HG03045 (cell line): ENCODE measurements around the gene HORMAD1.
"Not testable (repeated sequence)": the region's sequence is repeated elsewhere in the genome, so short reads cannot be mapped to it uniquely, and the experiment has no call there.

Experiments
- ATAC-seq: cut with Tn5 transposase; IDR thresholded peaks from one replicate; pipeline ENCODE4 v1.9.1; 2021; ENCODE audit warnings: mild to moderate bottlenecking, moderate library complexity; ENCODE audit not compliant: unreplicated experiment

Gene HORMAD1, protein sequence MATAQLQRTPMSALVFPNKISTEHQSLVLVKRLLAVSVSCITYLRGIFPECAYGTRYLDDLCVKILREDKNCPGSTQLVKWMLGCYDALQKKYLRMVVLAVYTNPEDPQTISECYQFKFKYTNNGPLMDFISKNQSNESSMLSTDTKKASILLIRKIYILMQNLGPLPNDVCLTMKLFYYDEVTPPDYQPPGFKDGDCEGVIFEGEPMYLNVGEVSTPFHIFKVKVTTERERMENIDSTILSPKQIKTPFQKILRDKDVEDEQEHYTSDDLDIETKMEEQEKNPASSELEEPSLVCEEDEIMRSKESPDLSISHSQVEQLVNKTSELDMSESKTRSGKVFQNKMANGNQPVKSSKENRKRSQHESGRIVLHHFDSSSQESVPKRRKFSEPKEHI

DNA sequence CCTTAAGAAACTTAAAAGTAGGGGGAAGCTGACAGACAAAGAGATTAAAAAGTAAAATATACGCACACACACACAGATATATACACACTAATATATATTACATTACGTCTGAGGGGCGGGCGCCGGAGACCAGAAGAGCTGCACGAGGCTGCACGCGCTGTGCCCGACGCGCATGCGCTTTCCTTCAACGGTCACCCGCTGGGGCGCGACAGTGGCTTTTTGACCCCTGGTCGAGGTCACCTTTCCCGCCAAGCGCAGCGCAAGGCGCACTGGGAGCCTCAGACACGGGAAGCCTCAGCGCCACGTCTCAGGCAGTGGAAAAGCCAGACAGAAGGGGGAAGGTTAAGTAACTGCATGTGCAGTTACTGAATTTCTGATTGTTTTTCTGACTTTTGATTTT lies at the start of gene HORMAD1:
HORMAD1 (minus strand) TSS at position 193 of the 400 bp plus-strand sequence. CDS start 1,390 bp downstream, outside the sequence.
- ATAC-seq, result no peak

DNA sequence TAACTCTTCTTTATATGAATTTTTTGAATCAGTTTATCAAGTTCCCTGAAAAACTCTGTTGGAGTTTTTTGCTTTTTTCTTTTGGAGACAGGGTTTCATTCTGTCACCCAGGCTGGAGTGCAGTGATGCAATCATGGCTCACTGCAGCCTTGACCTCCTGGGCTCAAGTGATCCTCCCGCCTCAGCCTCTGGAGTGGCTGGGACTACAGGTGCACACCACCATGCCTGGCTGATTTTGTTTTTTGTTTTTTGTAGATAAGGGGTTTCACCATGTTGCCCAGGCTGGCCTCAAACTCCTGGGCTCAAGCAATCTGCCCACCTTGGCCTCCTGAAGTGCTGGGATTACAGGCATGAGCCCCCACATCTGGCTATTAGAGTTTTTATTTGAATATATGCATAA lies 47.0 kb upstream of the HORMAD1 start:
- not testable (repeated sequence) for ATAC-seq

DNA sequence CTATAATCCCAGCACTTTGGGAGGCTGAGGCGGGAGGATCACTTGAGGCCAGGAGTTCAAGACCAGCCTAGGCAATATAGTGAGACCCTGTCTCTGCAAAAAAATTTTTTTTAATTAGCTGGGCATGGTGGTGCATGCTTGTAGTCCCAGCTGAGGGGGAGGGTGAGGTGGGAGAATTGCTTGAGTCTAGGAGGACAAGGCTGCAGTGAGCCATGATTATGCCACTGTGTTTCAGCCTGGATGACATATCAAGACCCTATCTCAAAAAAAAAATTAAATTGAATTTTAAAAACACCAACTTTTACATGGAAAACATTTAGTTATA lies 45.2 kb upstream of the HORMAD1 start:
- peak; percentile 7 for ATAC-seq

DNA sequence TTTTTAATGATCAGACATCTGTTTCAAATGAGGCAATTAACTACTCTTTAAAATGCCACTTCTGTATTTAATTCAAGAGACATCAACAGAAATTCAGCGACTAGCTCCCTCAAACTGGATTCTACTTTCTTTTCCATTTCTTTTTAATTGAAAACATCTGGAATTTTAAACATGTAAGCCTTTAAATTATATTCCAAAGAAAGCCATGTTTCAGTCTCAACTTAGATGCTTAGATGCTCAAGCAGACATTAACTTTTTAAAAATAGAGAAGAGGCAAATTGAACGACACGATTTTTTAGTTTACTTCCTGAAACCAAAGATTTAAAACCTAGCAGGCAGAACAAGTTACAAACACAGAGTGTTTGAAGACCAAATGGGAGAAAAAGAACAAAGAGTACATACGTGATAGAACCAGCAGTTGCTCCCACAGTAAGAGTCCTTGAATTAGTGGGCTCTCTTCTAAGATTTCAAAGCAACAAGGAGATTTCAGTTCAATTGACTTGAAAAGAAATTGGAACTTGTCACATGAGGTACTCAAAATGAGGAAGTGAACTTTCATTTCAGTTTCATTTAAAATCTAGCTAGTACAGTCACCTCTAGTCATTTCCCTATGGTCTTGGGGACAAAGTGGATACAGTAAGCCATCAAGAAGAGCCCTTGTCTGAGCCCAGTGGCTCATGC lies 44.7 kb upstream of the HORMAD1 start, which contains the start of gene CTSS:
CTSS (minus strand) TSS at position 483 of the 681 bp plus-strand sequence. CDS start 1,015 bp downstream, outside the sequence.
- peak; percentile 82 for ATAC-seq

DNA sequence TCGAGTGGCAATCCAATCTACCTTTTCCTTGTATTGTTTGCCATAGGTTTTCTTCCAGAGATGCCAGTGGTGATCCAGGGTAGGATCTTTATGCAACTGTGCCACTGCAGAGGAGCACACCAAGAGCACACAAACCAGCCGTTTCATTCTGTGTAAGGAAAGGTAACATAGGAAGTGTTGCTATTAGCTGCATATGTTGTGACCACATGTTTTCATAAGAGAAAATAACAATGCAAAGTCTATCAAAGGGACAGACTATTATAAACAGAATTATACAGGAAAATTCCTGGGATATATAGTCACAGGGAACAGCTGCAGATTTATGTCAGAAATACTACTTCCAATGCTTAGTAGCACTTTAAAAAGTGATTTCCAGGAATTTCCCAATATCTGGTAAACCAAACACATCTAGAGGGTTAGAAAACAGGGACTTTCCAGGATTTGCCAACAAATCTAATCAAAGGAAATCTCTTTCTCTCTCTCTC lies 44.0 kb upstream of the HORMAD1 start:
- ATAC-seq, result no peak

DNA sequence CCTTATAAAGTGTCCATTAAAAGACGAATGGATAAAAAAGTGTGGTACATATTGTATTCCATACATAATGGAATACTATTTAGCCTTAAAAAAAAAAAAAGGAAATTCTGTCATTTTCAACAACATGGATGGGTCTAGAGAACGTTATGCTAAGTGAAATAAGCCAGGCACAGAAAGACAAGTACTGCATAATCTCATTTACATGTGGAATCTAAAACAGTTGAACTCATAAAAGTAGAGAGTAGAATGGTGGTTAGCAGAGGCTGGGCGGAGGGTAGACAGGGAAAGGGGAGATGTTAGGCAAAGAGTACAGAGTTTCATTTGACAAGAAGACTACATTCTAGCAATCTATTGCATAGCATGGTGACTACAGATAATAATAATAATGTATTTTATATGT lies 42.3 kb upstream of the HORMAD1 start:
- ATAC-seq, result no peak

DNA sequence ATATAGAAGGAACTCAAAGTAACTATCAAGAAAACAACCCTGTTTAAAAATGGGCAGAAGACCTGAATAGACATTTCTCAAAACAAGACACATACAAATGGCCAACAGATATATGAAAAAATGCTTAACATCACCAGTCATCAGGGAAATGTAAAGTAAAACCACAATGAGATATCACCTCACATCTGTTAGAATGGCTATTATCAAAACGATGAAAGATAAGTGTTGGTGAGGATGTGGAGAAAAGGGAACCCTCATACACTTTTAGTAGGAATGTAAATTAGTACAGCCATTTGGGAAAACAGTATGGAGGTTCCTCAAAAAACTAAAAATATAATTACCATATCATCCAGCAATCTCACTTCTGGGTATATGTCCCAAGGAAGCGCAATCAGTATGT lies 41.9 kb upstream of the HORMAD1 start:
- ATAC-seq, result no peak

DNA sequence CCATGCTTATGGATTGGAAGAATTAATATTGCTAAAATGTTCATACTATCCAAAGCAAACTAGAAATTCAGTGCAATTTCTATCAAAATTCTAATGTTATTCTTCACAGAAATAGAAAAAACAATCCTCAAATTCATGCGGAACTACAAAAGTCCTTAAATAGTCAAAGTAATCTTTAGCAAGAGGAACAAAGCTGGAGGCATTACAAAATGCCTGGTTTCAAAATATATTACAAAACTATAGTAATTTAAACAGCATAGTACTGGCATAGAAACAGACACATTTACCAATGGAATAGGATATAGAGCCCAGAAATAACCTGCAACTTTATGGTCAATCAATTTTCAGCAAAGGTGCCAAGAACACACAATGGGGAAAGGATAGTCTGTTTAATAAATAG lies 41.1 kb upstream of the HORMAD1 start:
- ATAC-seq, result no peak

DNA sequence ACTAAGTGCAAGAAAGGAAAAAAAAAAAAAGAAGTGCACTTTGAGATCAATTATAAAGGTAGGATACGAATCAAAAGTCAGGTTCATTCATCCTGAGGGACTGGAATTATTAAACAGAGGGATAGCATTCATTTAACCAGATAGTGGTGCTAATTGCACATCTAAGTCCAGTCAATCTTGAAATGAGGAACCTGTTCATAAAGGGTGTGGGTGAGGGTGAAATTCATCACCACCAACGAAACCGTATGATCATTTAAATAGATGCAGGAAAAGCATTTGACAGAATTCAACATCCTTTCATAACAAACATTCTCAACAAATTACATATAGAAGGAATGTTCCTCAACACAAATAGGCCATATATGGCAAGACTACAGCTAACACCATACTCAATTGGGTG lies 39.3 kb upstream of the HORMAD1 start:
- ATAC-seq, result no peak

DNA sequence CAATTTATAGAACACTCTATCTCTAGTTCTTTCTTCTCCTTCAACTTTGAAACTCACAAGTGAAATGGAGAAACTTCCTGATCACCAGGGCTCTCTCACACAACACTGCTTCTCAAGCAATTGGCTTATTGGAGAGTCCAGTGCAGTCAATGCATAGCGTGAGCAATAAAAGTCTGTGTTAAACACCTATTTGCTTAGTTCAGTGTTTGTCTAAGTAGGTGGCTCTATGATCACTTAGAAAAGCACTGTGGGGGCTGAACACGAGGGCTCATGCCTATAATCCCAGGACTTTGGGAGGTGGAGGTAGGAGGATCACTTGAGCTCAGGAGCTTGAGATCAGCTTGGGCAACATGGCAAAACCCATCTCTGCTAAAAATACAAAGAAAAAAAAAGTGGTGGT lies 32.7 kb upstream of the HORMAD1 start:
- no peak for ATAC-seq

DNA sequence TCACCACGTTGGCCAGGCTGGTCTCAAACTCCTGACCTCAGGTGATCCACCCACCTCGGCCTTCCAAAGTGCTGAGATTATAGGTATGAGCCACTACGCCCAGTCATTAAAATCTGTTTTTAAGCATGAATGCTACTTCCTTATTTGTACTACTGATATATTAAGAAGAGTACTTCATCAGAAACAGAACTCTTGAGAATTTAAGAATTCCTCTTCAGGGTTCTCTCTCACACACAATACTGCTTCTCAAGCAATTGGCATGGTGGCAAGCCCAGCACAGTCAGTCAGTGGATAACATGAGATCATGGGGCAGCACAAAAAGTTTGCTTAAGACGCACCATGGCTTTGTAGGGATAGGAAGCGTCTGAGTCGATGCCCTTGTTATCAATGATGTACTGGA lies 30.7 kb upstream of the HORMAD1 start:
- no peak for ATAC-seq

DNA sequence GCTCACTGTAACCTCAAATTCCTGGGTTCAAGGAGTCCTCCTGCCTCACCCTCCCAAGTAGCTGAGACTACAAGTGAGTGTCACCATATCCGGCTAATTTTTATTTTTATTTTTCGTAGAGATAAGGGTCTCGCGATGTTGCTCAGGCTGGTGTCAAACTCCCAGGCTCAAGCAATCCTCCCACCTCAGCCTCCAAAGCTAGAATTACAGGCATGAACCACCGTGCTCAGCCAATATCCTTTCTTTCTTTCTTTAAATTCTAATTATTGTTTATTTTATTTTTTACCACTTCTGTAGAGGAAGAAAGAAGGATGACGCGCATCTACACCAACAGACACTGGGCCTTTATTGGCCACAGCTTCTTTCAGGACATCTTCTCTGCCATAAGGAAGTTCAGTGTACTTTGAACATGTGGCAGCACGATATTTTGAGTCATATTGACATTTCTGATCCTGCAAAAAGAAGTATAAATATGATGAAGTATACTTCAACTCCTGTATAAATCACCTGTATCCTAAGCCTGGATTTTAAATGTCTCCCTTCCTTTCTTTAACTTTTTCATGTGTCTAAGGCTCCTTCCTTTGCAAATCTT lies 29.1 kb upstream of the HORMAD1 start:
- no peak for ATAC-seq

DNA sequence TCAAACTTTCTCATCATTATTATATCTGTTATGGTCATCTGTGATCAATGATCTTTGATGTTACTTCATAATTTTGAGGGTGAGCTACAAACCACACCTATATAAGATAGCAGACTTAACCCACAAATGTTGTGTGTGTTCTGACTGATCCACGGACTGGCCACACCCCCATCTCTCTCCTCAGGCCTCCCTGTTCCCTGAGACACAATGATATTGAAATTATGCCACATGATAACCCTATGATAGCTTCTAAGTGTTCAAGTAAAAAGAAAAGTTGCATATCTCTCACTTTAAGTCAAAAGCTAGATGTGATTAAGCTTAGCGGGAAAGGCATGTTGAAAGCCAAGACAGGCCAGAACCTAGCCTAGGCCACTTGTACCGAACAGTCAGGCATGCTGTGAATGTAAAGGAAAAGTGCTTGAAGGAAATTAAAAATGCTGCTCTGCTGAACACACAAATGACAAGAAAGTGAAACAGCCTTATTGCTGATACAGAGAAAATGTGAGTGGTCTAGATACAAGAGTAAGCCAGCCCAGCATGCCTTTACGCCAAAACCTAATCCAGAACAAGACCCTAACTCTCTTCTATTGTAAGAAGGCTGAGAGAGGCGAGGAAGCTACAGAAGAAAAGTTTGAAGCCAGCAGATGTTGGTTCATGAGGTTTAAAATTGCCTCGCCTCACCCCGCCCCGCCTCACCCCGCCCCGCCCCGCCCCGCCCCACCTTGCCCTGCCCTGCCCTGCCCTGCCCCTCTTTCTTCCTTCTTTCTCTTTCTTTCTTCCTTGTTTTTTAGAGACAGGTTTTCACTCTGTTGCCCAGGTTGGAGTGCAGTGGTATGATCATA lies 28.4 kb upstream of the HORMAD1 start:
- ATAC-seq, result no peak

DNA sequence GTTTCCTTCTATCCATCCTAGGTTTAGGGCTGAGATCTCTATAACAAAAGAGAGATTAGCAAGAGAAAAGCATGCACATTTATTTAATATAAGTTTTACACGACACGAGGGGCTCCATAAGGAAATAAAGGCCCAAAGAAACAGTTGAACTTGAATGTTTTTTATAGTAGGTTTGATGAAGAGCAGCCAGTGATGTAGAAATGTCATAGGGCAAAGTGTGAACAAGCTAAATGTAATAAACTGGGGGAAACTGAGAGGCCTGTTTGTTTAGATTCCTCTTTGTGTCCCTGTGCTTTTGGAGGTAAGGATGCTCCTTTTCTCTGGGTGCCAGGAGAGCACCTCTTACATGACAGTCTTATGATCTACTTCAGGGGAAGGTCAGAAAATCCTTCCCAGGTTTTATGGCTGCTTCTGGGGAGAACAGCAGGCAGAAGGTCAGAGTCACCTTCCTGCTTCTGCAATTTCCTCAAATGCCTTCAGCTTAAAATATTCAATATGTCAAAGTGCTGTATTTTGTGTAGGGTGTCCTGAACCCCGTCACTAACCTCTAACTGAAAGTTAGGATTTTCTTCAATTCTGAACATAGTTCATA lies 9.5 kb upstream of the HORMAD1 start:
- ATAC-seq, result no peak

DNA sequence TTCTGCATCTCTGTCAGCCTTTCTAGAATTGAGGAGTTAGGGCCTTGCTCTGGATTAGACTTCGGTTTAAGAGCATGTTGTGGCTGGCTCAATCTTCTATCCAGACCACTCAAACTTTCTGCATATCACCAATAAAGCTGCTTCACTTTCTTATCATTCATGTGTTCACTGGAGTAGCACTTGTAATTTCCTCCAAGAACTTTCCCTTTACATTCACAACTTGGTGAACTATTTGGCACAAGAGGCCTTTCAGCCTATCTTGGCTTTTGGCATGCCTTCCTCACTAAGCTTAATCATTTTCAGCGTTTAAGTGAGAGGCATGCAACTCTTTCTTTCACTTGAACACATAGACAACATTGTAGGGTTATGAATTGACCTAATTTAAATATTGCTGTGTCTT lies 3.6 kb upstream of the HORMAD1 start:
- no peak for ATAC-seq

DNA sequence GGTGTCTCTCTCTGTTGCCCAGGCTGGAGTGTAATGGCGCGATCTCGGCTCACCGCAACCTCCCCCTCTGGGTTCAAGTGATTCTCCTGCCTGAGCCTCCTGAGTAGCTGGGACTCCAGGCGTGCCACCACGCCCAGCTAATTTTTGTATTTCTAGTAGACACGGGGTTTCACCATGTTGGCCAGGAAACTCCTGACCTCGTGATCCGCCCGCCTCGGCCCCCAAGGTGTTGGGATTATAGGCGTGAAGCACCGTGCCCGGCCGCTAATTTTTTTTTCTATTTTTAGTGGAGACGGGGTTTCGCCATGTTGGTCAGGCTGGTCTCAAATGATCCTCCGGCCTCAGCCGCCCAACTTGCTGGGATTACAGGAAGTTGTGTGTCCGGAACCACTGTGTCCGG lies 597 bp downstream of the HORMAD1 start:
- ATAC-seq, result no peak

DNA sequence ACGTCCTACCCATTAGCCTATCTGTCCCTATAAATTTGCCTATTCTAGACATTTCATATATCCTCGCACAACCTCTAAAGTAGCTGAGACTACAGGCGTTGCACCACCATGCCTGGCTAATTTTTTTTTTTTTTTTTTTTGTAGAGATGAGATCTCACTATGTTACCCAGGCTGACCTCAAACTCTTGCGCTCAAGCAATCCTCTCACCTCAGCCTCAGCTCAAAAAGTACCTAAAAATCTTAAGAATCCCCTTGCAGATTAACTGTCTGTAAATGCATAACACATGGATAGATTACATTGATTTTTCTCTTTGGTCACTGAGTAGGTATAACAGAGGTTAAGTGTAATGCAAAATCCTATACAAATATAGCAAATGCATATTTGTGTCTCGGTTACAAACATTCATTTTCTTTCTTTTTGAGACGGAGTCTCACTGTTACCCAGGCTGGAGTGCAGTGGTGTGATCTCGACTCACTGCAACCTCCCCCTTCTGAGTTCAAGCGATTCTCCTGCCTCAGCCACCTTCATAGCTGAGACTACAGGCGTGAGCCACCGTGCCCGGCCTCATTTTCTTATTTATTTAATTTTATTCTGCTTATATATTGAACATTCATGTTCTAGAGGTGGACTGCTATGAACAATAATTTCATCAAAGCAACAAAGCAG lies 2.3 kb downstream of the HORMAD1 start:
- no peak for ATAC-seq

DNA sequence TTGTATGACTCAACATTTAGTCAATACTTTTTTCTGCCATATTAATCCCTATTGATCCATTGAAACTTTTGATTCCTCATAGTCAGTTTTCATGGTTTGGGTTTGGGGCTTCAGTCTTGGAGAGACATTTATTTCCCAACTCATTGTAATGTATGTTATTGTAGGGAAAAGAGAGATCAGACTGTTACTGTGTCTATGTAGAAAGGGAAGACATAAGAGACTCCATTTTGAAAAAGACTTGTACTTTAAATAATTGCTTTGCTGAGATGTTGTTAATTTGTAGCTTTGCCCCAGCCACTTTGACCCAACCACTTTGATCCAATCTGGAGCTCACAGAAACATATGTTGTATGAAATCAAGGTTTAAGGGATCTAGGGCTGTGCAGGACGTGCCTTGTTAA lies 11.7 kb downstream of the HORMAD1 start:
- ATAC-seq, result not testable (repeated sequence)

DNA sequence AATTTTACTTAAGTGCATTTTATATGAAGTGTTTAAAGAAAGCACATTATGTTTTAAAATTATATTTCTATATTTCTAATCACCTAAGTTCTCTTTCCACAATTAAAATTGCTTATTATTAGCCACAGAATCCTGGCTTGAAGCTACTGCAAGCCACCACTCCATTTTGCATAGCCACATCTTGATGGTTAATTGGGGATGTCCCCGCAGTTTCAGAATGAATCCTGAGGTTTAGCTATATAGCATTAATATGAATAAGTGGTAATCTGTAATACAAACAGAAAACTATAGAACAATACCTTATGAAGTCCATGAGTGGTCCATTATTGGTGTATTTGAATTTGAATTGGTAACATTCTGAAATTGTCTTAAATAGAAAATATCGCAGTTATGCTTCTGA lies 12.1 kb downstream of the HORMAD1 start:
- no peak for ATAC-seq

DNA sequence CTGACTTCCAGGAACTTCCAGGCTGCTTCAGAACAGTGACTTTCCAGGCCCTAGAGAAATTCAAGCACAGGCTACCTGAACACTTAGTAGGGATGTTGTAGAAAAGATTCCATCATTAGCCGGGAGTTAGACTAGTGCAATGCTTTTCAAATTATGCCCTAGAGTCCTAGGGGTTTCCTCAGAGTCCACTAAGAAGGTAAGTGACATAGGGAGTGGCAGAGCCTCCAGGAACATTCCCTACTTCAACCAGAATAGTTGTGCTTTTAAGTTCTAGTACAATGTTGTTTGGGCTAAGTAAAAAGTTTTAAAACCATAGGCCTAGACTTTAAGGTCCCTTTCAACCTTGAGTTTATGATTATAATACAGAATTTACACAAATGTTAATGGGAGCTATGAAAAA lies 14.6 kb downstream of the HORMAD1 start:
- no peak for ATAC-seq
